GM19395 (cell line): Measurements from ENCODE around the gene NOXO1.
"Not testable (repeated sequence)": the region's sequence is repeated elsewhere in the genome, so short reads cannot be mapped to it uniquely, and the experiment has no call there.

Experiments
- ATAC-seq: cut with Tn5 transposase; IDR thresholded peaks from one replicate; pipeline ENCODE4 v1.9.1; 2021; ENCODE audit warnings: mild to moderate bottlenecking, moderate library complexity; ENCODE audit not compliant: unreplicated experiment

Gene NOXO1

DNA sequence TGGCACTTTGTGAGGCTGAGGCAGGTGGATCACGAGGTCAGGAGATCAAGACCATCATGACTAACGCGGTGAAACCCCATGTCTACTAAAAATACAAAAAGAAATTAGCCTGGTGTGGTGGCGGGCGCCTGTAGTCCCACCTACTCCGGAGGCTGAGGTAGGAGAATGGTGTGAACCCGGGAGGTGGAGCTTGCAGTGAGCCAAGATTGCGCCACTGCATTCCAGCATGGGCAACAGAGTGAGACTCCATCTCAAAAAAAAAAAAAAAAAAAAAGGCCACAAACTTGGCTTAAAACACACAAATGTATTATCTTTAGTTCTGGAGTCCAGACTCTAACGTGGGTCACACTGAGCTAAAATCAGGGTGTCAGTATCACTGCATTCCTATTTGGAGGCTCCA, 30.5 kb upstream of the NOXO1 start:
- not testable (repeated sequence) for ATAC-seq

DNA sequence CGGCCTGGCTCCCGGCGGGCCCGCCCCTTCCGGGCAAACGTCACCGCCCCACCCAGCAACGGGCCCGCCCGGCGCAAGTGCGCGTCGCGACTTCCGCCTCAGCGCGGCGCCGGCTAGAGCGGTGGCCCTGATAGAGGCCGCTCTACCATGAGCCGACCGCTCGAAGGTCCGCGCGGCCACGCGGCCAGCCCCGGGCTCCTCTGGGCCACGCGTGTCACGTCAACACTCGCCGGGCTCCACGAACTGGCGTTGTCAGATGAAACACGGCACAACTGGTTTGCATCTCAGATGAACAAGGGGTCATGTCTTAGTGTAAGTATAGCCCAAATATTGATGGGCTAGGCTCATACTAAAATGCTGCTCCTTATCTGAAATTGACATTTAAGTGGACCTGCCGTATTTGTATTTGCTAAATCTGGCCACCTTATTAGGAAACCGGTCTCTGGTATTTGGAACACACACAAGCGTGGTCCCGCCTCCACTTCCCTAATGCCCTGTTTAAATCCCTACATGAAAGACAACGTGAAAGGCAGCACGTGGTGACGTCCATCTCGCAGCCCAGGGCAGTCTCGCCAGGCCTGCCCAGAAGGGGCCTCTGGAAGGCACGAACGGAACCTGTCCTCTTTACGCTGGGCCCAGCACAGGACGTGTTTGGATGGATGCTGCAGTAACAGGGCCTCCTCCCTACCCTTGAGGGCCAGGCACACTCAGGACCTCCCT, 28.7 kb upstream of the NOXO1 start, which contains the start of gene ZNF598:
ZNF598 (minus strand) TSS at position 31 of the 720 bp plus-strand sequence.
- ATAC-seq, result peak; percentile 67

- ATAC-seq, result peak; percentile 47
Observed at GRCh38 chr16:2009164-2009711, 28.0 kb upstream of the NOXO1 start.

GRCh38 chr16:2008631-2009163, 27.4 kb upstream of the NOXO1 start:
- no peak for ATAC-seq

DNA sequence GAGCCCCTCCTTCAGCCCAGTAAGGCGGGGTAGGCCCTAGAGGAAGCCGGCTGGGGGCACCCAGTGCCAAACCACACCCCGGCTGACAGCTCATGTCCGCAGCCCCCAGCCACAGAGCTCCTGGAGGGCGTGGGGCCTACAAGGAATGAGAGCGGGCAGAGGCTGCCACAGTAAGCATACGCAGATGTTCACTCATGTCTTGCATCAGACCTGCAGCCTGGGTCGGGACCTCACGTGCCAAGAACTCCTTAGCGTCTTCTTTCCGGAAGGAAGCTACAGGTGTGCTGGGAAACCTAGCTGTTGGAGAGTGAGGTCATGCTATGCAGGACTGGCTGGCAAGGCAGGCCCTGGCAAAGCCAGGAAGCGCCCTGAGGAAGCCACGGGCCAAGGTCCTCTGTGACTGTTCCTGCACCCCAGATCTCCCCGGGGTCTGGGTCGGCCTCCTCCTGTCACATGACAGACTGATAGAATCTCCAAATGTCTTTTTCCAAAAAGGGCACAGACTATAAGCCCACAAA, 26.8 kb upstream of the NOXO1 start:
- ATAC-seq, result no peak

GRCh38 chr16:2007081-2007836, 26.0 kb upstream of the NOXO1 start:
- no peak for ATAC-seq

GRCh38 chr16:2006317-2006716, 25.0 kb upstream of the NOXO1 start:
- ATAC-seq, result no peak

- no peak for ATAC-seq
Observed at GRCh38 chr16:2005646-2006045, 24.4 kb upstream of the NOXO1 start.

- ATAC-seq, result no peak
Observed at GRCh38 chr16:2004795-2005517, 23.7 kb upstream of the NOXO1 start.

DNA sequence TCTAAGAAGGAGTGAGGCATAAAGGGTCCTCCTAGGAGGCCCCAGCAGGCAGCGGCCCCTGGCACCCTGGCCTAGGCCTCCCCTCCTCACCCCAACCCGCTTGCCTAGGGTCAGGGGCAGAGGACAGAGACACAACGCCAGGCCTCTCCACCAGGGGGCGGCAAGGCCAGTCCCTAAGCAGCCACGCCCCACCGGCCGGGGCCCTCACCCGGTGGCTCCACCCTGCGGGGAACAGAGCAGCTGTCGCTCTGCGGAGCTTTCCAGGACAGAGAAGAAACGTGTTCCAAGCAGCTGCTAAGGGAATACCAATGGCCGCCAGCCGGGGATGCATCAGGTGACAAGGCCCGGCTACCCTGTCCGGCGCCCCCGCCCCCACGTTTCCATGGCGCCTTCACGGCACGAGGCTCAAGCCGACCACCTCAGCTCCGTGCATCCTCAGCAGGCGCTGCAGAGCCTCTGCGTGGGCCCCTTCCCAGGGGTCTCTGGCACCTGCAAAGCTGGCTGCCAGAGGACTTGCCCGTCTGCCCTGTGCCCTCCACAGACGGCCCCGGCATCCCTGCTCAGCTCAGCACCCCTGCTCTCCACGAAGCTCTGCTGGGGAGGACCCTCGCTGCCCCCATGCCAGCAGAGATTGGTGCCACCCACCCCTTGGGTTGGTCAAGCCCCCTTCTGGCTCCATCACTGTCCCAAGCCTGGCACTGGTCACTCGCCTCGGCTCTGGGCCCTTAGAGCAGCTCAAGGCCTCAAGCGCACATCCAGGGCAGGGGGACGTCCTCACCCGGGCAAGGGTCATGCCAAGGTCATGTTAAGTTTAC, 22.8 kb upstream of the NOXO1 start:
- no peak for ATAC-seq

DNA sequence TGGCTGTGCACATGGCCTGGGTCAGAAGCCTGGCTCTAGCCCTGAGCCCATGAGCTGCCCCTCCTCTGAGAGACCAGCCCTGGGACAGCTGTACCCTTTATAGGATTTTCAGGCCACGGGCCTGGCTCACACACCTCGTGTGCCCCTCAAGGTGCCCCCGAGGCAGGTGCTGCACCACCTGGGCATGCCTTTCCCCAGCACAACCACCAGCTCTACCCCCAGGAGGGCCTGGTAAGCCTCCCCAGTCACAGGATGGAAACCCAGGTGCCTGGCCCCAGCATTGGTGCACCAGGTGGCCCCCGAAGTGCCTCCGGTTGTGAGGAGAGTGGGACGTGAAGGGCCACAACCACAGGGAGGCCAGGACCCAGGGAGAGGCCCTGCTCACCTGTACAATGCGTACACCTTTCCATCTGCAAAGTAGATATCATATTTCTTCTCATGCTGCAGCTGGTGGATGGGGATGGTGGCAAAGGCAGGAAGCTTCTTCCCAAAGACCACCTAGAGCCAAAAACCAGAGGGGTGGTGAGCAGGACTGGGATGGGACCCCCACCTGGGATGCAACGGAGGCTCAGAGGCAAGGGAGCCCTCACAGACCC, 22.1 kb upstream of the NOXO1 start:
- no peak for ATAC-seq

GRCh38 chr16:2002406-2003230, 21.3 kb upstream of the NOXO1 start:
- no peak for ATAC-seq

- ATAC-seq, result no peak
Observed at GRCh38 chr16:2001456-2002355, 20.4 kb upstream of the NOXO1 start.

GRCh38 chr16:2001035-2001434, 19.8 kb upstream of the NOXO1 start:
- no peak for ATAC-seq

GRCh38 chr16:1999866-2000514, 18.7 kb upstream of the NOXO1 start:
- ATAC-seq, result no peak

DNA sequence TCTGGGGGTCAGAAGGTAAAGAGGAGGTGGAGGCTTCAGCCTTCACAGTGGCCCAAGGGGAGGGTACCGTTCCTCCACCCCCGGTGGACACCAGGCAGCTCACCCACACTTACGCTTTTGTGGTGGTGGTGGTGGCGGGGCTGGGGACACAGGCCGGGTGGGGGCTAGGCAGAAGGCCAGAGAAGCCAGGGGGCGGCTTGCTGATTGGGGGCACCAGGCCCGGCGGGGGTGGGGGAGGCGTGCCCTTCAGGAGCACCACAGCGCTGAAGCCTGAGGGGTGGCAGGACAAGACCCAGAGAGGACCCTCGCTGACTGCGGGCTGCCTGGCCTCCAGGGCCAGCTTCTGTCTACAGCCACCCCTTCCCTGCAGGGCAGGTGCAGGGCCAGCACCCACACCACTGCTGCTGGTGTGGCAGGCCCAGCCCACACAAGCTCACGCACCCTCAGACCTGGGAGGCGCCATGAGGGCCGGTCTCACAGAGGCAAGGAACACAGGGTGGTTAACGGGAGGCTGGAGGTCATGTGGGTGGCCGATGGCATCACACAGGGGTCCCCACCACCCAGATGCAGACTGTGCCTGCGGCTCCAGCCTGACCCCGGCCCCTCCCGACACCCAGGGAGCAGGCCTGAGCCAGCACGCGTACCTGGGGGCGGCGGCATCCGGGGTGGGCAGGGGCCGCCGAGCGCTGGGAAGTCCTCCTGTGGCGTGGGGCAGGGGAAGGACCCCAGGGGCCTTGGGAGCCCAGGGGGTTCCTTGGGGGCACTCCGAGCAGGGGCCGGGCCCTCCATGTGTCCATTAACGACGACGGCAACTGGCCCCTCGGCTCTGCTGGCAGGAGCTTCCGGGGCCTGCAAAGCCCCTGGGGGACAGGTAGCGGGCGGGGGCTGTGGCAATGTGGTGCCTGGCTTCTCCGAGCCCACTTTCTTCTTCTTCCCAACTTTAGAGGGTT, 17.9 kb upstream of the NOXO1 start:
- no peak for ATAC-seq
